ENCODE results near the gene TMEM178B.

GRCh38 chr7:141342621-141343408 lies 269.0 kb downstream of the TMEM178B start:
- TF ChIP-seq, protein P1, sequence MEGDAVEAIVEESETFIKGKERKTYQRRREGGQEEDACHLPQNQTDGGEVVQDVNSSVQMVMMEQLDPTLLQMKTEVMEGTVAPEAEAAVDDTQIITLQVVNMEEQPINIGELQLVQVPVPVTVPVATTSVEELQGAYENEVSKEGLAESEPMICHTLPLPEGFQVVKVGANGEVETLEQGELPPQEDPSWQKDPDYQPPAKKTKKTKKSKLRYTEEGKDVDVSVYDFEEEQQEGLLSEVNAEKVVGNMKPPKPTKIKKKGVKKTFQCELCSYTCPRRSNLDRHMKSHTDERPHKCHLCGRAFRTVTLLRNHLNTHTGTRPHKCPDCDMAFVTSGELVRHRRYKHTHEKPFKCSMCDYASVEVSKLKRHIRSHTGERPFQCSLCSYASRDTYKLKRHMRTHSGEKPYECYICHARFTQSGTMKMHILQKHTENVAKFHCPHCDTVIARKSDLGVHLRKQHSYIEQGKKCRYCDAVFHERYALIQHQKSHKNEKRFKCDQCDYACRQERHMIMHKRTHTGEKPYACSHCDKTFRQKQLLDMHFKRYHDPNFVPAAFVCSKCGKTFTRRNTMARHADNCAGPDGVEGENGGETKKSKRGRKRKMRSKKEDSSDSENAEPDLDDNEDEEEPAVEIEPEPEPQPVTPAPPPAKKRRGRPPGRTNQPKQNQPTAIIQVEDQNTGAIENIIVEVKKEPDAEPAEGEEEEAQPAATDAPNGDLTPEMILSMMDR (IDR thresholded peaks at IDR 0.05), result no peak
- TF ChIP-seq POLR2A (IDR thresholded peaks at IDR 0.05), result no peak

Data from right lobe of liver (tissue), 4 donors.